ENCODE measurements around the gene PRG3.

- TF ChIP-seq POLR2AphosphoS5 (IDR thresholded peaks at IDR 0.05; ENCODE audit: low read depth, low read length) (no peak), REST (IDR thresholded peaks at IDR 0.05; ENCODE audit: low read depth) (no peak), EZH2 (IDR thresholded peaks at IDR 0.05) (no peak), ZBTB33 (IDR thresholded peaks at IDR 0.05; ENCODE audit: extremely low read depth, insufficient replicate concordance, low read length) (no peak), CTCF (IDR thresholded peaks at IDR 0.05 in 2 of 3, conservative IDR thresholded peaks at IDR 0.05 in 1 of 3; ENCODE audit: borderline replicate concordance in 1 of 3, insufficient read depth in 1 of 3, low read depth in 2 of 3, low read length in 2 of 3) (no peak), CEBPB (IDR thresholded peaks at IDR 0.05; ENCODE audit: low read depth) (no peak), EGR1 (IDR thresholded peaks at IDR 0.05; ENCODE audit: low read depth) (no peak)
Measured at GRCh38 chr11:57353852-57354251, 27.1 kb downstream of the PRG3 start.
